ENCODE results near the gene WNT7B. TPM values are rescaled to one million over a fixed set of nuclear protein-coding genes. Genes with fewer than 3 reads are reported as not detected.

The WNT7B gene
- polyA plus RNA-seq, 1 donor: 0.10 TPM

DNA sequence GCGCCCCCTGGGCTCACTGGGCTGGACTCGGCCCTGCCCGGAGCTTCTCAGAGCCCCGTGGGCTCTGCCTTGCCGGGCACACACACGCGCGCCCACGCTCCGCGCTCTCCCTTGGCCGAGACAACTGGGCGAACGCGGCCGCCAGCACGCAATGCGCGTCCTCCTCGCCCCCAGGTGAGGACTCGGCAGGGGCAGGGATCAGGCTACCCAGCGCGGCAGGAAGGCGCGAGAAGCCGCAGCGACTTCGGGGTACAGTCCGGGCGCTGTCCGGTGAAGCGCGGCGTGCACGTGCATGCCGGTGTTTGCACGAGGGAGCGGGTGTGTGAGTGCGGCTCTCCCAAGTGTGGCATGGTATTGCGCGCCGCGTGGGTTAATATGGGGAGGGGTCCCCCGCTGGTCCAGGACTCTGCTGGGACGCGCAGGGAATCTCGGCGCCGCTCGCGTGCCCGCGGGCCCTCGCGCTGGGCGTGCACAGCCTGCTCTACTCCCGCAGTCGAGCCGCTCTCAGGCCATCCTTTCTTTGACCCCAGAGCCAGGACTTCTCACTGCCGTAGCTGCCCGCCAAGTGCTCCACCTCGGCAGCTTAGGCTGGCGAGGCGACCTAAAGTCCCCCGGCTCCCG, 5.4 kb downstream of the WNT7B start:
- no peak for DNase-seq (ENCODE audit: low read depth)

DNA sequence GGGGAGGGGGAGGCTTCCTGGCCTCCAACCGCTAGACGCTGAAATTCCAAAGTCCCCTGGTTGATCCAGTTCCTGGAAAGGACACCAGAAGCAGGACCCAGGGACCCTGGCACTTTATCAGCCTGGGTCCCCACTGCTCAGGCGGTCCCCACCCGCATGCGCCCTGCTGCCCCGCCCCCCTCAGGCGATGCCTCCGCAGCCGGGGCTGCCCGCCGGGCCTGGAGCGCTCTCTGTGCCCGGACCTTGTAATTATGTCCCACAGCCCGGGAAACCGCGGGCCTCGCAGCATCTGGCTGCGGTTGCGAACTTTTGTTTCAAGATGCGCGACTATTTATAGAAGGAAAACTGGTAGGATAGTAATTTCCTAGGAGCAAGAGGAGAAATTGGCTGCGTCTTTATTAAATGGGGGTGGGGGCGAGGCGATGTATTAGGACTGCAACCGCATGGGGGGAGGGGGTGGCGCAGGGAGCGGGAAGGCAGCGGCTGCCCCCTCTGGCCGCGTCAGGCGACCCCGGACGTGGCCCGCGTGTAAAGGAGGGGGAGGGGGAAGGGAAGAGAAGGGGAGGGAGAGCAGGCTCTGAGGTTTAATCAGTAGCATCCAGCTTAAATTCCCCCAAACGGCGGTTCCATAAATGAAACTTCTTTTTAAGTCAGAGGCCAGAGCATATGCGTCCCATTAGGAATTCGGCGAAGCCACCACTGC, 6.1 kb downstream of the WNT7B start:
- no peak for DNase-seq (ENCODE audit: low read depth)

DNA sequence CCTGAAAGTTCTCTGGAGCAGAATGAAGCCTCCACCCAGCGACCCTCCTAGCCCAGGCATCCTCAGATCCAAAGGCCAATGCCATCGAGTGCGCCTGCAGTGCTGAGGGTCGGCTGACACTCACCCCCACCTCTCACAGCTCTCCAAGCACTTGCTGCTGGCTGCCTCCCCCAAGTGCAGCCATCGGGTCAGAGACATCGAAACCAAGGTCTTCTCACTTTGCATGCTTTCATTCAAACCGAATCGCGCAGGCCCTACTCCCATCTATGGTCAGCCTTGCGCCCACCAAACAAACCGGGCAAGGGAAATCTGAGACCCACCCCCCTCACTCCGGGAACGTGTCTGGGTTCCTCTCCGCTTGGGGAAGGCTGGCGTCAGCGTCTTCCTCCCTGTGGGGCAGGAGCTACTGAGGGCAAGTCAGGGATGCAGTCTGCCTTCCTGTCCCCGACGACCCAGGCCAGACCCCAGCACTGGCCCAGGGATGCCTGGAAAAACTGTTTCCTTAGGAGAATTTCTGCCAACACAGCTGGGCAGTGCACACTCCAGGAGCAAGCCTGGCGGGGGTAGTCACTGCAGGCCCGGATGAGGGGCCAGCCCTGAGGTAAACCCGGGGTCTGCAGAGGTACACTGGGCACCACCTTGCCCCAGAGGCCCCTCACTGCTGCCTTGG, 7.0 kb downstream of the WNT7B start:
- DNase-seq (ENCODE audit: low read depth): no peak

DNA sequence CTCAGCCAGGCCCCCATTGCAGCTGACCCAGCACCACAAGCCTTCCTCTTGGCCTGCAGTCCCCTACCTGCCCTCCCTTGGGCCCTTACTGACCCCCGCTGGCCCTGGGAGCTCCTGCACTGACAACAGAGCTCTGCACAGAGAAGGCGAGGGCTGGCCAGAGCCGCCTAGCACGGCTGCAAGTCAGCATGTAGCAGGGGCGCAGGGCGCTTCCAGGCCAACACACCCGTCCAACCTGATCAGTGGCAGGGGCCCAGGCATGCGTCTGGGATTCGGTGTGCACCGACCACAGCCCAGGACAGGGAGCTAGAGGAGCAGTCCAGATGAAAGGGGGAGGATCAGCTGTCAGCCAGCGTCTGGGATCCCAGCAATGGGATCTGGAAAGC, 7.6 kb downstream of the WNT7B start:
- DNase-seq (ENCODE audit: low read depth): no peak

DNA sequence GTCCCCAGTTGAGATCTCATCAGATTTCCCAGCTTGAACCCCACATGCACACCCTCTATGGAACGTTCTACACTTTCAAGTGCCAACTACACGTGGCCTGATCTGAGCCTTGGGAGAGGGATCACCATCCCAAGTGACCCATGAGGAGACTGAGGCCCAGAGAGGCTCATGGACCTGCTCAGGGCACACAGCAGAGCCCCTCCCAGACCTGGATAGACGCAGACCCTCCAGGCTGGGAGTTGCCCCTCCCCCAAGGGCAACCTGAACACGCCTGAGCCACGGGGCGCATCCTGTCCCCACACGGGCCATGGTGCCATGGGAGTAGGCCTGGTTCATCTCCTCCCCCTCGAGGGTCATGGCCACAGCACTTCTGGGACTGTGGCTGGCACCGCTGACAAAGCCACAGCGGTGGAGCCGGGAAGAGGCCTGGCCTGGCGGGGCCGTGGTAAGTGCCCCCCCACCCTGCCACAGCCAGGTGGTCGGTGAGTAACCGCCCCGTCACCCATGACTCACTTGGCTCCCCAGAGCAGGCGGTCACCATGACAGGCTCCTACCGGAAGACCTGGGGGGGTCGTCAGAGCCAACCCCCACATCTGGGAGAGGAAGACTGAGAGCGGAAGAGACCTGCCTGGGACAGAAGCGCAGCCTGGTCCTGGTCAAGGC, 8.1 kb downstream of the WNT7B start:
- DNase-seq (ENCODE audit: low read depth): no peak

DNA sequence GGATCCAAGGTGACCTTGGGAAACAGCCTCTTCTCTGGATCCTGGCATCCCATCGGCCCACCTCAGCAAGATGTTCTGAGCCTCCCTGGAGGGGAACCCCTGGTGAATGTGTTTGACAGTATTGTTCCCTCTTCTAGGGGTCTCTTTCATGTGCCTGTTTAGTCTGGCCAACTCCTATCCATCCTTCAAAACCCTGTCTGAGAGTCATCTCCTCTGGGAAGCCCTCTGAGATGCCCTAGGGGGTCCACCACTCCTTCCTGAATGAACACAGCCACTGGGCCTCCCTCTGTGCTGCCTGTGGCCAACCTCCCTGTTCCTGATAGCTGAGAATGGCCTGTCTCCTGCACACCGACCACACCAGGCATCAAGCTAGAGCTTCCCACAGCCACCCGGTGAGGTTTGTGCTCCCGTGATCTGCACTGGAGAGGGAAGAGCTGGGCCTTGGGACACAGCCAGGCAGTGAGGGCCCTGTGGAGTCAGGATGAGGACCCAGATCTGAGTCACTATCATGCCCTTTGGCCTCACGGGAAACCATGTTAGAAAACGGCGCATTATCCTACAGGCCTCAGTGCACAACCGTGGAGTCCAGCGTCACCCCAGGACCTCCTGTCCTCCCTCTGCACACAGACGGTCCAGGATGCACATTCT, 8.8 kb downstream of the WNT7B start:
- no peak for DNase-seq (ENCODE audit: low read depth)

DNA sequence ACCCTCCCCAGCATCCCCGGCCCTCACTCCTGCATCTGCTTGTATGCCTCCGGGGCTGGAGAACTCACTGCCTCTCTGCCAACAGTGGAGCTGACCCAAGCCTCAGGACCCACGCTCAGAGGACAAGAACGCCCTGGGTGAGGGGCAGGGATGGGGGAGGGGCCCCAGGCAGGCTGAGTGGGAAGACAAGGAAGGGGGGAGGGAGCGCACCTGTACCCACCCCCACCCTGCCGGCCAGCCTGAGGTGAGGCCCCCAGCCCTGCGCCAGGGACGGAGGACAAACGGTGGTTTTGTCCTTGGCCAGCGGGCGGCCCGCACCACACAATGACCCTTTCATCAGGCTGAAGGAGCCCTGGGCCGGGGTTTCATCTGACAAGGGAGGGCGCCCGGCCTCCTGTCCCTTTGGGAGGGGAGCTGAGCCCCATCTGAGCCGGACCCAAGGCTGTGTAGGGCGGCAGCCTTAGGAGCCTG, 10.0 kb downstream of the WNT7B start:
- no peak for DNase-seq (ENCODE audit: low read depth)

DNA sequence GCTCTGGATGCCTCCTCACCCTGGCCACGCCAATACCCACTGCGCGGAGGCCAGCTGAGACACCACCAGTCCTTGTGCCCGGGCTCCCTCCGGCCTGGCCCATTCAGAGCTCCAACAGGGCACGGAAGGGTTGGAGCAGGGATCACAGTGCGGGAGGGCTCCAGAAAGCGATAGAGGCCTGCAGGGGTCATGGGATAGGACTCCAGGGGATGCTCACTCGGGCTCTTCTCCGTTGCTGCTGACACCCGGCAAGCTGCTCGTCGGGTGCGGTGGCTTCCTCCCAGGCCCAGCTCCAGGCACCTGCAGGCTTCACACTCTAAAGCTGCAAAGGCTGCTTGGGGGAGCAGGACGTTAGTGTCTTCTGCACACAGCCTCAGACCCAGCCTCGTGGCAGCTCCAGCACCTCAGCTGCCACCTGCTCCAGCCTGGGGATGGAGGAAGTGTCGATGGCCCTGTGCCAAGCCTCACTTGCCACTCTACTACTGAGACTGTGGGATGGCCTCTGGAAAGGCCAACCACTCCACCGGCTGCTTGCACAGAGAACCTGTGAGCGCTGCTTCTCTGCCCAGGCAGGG, 10.6 kb downstream of the WNT7B start:
- DNase-seq (ENCODE audit: low read depth): no peak

DNA sequence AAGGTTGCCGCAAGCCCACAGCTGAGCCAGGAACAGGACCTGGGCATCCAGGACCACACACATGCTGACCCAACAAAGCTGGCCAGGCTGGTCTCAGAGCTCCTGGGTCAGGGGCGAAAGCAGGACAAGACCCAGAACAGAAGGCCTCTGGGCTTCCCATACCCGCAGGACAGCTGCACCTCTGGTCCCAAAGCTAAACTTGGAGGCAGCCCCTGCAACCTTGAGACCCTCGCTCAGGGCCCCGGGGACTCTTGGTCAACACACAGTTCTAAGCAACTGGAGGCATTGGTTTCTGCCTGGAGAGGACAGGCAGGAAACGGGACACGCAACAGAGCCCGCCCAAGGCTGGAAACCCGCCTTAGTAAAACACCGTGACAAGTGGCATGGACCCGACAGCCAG, 11.4 kb downstream of the WNT7B start:
- no peak for DNase-seq (ENCODE audit: low read depth)

DNA sequence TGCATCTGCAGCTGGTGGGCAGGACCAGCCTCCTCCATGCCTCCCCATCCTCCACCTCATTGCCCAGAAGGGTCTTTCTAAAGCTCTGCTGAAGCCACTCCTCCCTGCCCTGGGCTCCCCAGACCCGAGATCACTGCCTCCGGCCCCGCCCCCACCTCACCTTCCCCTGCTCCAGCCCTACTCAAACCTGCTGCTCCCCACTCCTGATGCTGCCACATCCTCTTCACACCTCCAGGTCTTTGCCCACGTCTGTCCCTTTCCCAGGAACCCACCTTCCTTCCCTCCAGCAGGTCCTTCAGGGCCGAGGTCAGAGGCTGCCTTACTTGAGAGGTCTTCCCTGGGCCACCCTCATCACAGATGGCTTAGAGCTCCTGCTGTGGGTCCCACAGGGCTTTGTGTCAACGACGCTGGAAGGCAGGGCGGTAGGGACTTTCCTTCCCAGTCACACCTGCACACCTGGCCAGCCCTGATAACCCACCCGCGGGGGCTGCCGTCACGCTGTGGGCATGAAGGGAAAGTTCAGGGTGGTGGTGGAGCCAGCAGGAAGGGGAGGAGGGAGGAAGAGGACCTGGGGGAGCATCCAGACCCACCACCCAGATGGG, 11.9 kb downstream of the WNT7B start:
- DNase-seq (ENCODE audit: low read depth): no peak

DNA sequence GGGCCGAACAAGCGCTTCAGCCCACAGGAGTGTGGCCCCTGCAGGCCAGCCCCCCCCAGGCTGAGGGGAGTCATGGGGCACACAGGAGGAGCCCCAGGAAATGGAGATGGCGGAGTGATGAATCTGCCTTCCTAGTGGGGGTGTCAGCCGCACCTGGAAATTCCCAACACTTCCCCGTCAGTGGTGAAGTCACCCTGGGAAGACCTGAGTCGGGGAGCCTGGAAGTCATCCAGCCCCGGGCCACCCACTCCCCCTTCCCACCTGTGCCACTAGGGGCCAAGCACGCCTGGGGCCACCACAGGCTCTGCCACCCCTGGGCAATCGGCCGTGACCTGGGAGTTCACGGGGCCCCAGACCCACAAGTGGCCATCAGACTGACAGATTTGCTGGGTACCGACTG, 12.6 kb downstream of the WNT7B start:
- no peak for DNase-seq (ENCODE audit: low read depth)

DNA sequence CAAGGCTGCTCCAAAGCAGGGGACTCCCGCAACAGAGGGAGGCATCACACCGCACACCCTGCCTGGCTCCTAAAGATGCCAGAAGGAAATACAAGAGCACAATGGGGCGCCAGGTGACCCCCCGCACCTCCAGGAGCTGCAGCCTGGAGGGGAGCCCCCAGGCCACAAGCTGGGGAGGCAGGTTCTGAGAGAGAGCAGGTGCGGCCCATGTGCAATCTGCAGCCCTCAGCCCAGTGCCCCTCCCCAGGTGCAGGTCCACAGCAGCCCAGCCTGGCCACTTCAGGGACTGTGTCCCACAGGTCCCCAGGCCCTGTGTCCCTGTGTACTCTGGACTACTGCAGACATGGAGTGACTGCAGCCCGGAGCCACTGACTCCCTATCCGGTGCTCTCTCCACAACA, 13.1 kb downstream of the WNT7B start:
- DNase-seq (ENCODE audit: low read depth): no peak

DNA sequence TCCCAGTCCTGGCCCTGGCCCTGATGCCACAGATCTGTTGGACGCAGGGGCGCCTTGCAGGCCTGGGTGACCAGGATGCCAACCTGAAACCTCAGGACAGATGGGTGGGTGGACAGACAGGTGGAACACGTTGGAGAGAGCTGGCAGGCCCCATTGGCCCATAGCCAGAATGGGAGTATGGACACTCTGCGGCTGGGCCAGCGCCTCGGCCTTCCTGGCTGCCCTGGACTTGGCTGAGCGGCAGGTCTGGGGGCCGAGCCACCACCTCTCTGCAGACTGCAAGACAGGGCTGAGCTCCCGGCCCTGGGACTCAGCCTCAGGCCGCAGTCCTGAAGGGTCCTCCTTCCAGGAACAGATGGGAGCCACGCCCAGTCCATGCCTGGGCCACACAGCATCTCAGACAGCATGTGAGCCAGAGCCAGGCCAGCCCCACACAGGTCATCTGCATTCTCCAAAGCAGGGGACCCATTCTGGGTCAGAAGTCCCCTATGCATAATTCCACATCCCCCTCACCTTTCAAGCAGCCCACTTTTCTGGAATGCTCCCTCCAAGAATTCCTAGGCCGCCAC, 14.1 kb downstream of the WNT7B start:
- DNase-seq (ENCODE audit: low read depth): no peak

DNA sequence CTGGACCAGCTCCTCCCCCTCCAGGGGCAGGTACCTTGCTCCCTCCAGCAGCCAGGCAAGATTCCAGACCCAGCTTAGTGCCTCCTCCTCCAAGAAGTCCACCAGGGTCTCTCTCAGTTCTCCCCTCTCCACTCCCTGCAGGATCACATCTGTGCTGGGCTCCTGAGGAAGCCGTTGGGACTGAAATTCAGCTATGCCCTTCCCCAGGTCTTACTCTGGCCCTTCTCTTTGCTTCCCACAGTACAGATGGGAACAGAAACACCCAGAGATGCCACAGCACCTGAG, 14.6 kb downstream of the WNT7B start:
- DNase-seq (ENCODE audit: low read depth): no peak

DNA sequence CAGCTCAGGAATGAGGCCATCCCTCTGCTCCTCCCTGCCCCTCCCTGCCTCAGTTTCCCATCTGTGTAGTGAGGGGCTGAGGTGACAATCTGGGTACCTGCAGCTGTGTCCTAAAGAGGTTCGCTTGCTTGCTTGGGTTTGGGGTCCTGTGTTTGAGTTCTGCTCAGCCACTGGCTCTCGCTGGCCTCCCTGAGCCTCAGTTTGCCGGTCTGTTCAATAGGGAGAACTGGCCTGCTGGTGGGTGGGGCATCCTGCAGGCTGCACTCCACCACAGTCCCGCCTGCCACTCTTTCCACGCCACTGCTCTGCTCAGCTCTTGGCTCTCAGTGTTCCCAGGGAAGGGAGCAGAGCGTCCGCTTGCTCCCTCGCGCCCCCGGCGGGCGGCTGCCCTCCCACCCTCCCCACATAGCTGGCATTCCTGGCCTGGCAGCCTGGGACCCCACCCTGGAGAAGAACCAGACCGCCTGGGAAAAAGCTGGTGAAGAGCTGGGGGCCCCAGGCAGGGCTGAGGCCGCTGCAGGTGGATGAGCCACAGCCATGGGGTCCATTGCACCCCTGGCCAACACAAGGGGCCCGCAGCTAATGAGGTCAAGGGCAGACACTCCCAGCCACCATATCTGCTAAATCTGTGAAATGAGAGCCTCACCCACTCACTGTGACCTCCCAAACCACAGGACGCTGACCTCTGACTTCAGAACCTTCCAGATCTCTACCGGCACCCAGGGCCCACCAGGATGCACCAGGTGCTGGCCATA, 15.1 kb downstream of the WNT7B start:
- DNase-seq (ENCODE audit: low read depth): no peak

DNA sequence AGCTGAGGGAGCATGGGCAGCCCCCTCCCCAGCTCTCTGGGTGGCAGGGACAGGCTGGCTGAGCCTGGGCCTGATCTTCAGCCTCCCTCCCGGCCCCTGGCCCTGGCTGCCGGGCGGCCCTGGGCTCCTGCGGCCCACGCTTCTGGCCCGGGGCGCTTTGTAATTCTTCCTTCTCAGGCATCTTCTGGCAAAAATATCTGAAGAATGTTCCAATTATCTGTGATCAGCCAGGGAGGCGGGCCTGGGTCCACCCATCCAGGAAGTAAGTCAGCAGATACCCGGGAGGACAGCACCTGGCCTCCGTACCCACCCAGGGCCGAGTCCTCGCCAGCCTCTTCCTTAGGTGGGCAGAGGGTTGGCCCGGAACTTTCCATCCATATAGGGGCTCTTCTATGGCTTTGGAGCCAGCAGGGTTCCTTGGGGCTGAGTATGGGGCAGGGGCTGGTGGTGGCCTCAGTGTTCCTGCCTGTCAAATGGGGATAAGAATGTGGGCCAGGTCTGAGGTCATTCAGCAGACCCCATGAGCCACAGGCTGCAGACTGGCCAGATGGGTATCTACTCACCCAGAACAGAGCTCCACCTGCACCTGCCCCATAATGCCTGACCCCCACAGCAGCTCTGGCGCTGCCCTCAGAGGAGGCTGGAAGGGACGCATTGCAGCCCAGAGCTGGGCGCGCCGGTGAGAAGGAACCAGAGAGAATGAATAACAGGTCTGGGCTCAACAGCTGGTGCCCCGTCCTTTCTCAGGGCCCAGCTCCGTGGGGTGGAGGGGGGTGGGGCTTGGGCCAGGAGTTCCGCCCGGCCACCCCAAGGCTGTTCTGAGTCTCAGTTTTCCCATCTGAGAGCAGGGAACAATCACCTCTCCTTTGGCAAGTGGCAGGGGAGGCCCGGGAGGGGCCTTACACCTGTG, 16.2 kb downstream of the WNT7B start:
- DNase-seq (ENCODE audit: low read depth): no peak

DNA sequence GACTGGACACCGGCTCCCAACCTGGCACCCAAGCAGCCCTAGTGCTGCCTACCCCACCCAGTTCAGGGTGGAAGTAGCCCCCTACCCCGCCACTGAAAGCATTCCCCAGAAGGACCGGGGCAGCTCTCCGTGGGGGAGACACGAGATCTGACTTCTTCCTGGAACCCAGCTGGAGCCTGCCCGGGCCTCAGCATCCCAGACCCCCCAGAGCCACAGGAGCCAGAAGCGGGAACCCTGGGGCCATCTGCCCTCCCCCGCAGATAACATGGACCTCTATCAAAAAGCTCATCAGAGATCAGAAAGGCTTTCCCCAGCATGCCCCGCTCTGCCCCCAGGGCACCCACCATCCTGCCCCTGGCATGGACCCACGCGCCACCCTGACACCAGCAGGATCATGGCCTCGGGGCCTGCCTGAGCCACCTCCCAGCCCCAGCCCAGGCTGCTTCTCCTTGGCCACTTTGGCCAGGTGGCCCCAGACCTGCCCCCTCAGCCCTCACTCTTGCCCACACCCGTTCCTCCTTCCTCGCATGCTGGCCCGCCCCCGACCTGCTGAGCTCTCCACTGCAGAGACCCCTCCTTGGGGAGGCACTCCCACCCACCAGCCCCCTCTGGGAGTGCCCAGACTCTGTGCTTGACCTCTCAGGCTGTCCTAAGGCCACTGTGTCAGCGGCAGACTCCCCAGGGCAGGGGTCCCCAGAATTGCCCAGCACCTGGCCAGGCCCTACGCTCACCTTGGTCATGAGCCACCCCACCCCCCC, 17.1 kb downstream of the WNT7B start:
- DNase-seq (ENCODE audit: low read depth): no peak

DNA sequence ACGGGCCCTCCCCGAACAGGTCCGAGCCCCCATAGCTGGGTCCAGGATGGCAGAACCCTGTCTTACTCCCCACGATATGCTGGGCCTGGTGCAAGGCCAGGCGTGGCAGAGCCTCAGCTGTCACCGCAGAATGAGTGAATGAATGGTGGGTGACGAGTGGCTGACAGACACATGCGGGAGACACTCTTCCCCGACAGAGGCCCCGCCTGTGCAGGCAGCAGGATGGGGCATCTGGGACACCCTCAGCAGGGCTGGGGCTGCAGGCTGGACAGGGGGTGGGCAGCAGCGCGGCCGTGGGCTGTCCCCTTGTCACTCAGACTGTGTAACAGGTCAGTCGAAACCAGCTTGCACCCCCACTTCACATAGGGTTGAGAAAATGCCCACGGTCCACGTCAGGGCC, 18.0 kb downstream of the WNT7B start:
- no peak for DNase-seq (ENCODE audit: low read depth)

DNA sequence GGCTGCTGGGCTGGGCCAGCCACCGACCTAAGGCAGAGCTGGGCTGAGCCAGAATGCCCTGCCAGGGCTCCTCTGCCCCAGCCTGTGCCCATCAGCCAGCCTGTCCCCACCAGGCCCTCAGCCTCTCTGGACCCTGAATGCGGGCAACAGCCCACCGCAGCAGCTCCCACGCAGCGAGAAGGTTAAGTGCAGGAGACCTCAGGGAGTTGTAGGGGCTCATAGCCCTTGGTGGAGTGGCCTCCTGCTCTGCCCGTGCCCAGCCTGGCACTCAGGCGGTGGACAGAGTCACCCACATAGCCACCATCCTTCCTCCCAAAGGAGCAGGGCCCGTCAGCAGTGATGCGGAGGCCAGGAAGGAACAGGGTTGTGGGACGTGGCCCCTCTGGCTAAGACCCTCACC, 19.1 kb downstream of the WNT7B start:
- DNase-seq (ENCODE audit: low read depth): no peak
